HG03066 (cell line): ENCODE results near the gene TET2.

ENCODE experiments used
- ATAC-seq: cut with Tn5 transposase; IDR thresholded peaks from one replicate; pipeline ENCODE4 v1.9.1; 2021; ENCODE audit warnings: low read depth; ENCODE audit not compliant: unreplicated experiment

TET2 gene

GRCh38 chr4:105139646-105140045, 7.0 kb upstream of the TET2 start:
- ATAC-seq: no peak

GRCh38 chr4:105140684-105141490, 5.8 kb upstream of the TET2 start:
- ATAC-seq: no peak

GRCh38 chr4:105145156-105145902, 1.3 kb upstream of the TET2 start:
- ATAC-seq: no peak

- ATAC-seq: peak; percentile 33
Measured at GRCh38 chr4:105145903-105146275, 787 bp upstream of the TET2 start.

GRCh38 chr4:105147016-105147552, 408 bp downstream of the TET2 start:
- peak; percentile 3 for ATAC-seq

- ATAC-seq: no peak
Measured at GRCh38 chr4:105147553-105148161, 981 bp downstream of the TET2 start.

GRCh38 chr4:105148356-105148755, 1.7 kb downstream of the TET2 start:
- ATAC-seq: no peak

- ATAC-seq: no peak
Measured at GRCh38 chr4:105148776-105149175, 2.1 kb downstream of the TET2 start.

- ATAC-seq: no peak
Measured at GRCh38 chr4:105149771-105150170, 3.1 kb downstream of the TET2 start.

GRCh38 chr4:105150503-105150902, 3.8 kb downstream of the TET2 start:
- no peak for ATAC-seq

GRCh38 chr4:105153749-105154148, 7.1 kb downstream of the TET2 start:
- ATAC-seq: no peak

GRCh38 chr4:105154576-105154975, 7.9 kb downstream of the TET2 start:
- ATAC-seq: no peak

GRCh38 chr4:105155426-105155825, 8.8 kb downstream of the TET2 start:
- no peak for ATAC-seq

GRCh38 chr4:105158837-105159236, 12.2 kb downstream of the TET2 start:
- no peak for ATAC-seq

- no peak for ATAC-seq
Measured at GRCh38 chr4:105162123-105162796, 15.6 kb downstream of the TET2 start.

GRCh38 chr4:105164548-105164947, 17.9 kb downstream of the TET2 start:
- ATAC-seq: no peak

GRCh38 chr4:105166066-105166465, 19.4 kb downstream of the TET2 start:
- ATAC-seq: no peak

GRCh38 chr4:105170711-105171110, 24.0 kb downstream of the TET2 start:
- ATAC-seq: no peak

GRCh38 chr4:105171912-105172311, 25.2 kb downstream of the TET2 start:
- ATAC-seq: no peak

- ATAC-seq: no peak
Measured at GRCh38 chr4:105174098-105174497, 27.4 kb downstream of the TET2 start.
